ENCODE measurements around the gene GRAMD2B. TPM values are rescaled to one million over a fixed set of nuclear protein-coding genes. Genes with fewer than 3 reads are reported as not detected.

GRAMD2B gene
- total RNA-seq, 4 donors from 2014 or later, result 38.0 to 165 (median 129) TPM

GRCh38 chr5:126488443-126489065 lies 65.3 kb downstream of the GRAMD2B start:
- peaks cover 0 to 97% (median 0%) of the 10 kb centered on the region in 3 donors for H3K36me3 ChIP-seq
- H3K27ac ChIP-seq, result peak overlapping the region in 3 of 4 donors; percentile 1 to 40 (median 10)
- no peak for TF ChIP-seq CTCF (IDR thresholded peaks at IDR 0.05)
- TF ChIP-seq POLR2A (IDR thresholded peaks at IDR 0.05), result no peak

GRCh38 chr5:126490167-126490940 lies 67.1 kb downstream of the GRAMD2B start:
- DNase-seq, result no peak
- peak overlapping the region in 1 of 4 donors; percentile 21 for H3K27ac ChIP-seq
- no peak overlapping the region for H3K4me3 ChIP-seq
- H3K27me3 ChIP-seq, result no peaks in the 10 kb centered on the region
- no peak for TF ChIP-seq POLR2A (IDR thresholded peaks at IDR 0.05)
- TF ChIP-seq CTCF (IDR thresholded peaks at IDR 0.05), result peak in 1 of 6 experiments; percentile 5
- H3K4me1 ChIP-seq, result no peaks in the 10 kb centered on the region
- peaks cover 0 to 80% (median 0%) of the 10 kb centered on the region in 3 donors for H3K36me3 ChIP-seq
- no peaks in the 10 kb centered on the region for H3K9me3 ChIP-seq

More at GRCh38 chr5:126488443-126489065, 65.3 kb downstream of the GRAMD2B start:
- DNase-seq, result no peak
- no peak overlapping the region for H3K4me3 ChIP-seq
- H3K27me3 ChIP-seq, result no peaks in the 10 kb centered on the region
- no peaks in the 10 kb centered on the region for H3K4me1 ChIP-seq
- no peaks in the 10 kb centered on the region for H3K9me3 ChIP-seq

GRCh38 chr5:126492939-126493338 lies 69.7 kb downstream of the GRAMD2B start:
- peaks cover 0 to 55% (median 0%) of the 10 kb centered on the region in 3 donors for H3K36me3 ChIP-seq
- no peak for DNase-seq
- H3K4me1 ChIP-seq, result no peaks in the 10 kb centered on the region
- H3K4me3 ChIP-seq, result no peak overlapping the region
- H3K27me3 ChIP-seq, result no peaks in the 10 kb centered on the region
- TF ChIP-seq CTCF (IDR thresholded peaks at IDR 0.05), result peak in 4 of 6 experiments; percentile 7 to 45 (median 26)
- TF ChIP-seq POLR2A (IDR thresholded peaks at IDR 0.05), result no peak
- H3K27ac ChIP-seq, result no peak overlapping the region
- H3K9me3 ChIP-seq, result no peaks in the 10 kb centered on the region

- Histone ChIP-seq H3K27ac (no peak overlapping the region), H3K27me3 (no peaks in the 10 kb centered on the region), H3K4me3 (no peak overlapping the region), H3K9me3 (no peaks in the 10 kb centered on the region), H3K4me1 (no peaks in the 10 kb centered on the region), H3K36me3 (peaks cover 0 to 40% (median 0%) of the 10 kb centered on the region in 3 donors)
- DNase-seq, result no peak
- TF ChIP-seq CTCF (IDR thresholded peaks at IDR 0.05), result no peak
- TF ChIP-seq POLR2A (IDR thresholded peaks at IDR 0.05), result no peak
These were observed 71.2 kb downstream of the GRAMD2B start for GRCh38 chr5:126494393-126494792.

GRCh38 chr5:126497506-126497905 lies 74.3 kb downstream of the GRAMD2B start:
- Histone ChIP-seq H3K36me3 (peaks cover 0 to 12% (median 0%) of the 10 kb centered on the region in 3 donors), H3K27me3 (no peaks in the 10 kb centered on the region), H3K4me1 (no peaks in the 10 kb centered on the region), H3K27ac (no peak overlapping the region), H3K4me3 (no peak overlapping the region), H3K9me3 (no peaks in the 10 kb centered on the region)
- DNase-seq, result no peak
- TF ChIP-seq POLR2A (IDR thresholded peaks at IDR 0.05) (no peak), CTCF (IDR thresholded peaks at IDR 0.05) (no peak)

Measured in Peyer's patch (tissue), 4 donors.